GM15510 (cell line): Measurements from ENCODE around the gene CACYBP.

Experiments used
- POLR2A ChIP-seq: IDR thresholded peaks from 3 replicates; pipeline ENCODE4 v1.6.1; 2011; ENCODE audit warnings: borderline replicate concordance; ENCODE audit not compliant: insufficient read length; ENCODE audit errors: extremely low read depth

Gene CACYBP

GRCh38 chr1:175023043-175023921 is 23.5 kb downstream of the CACYBP start, which contains the start of gene MRPS14:
TSS of gene MRPS14 (minus strand) at chr1:175023425. CDS start at chr1:175023408, 17 bp downstream.
- TF ChIP-seq POLR2A = peak; percentile 84

GRCh38 chr1:175024773-175025172 is 25.0 kb downstream of the CACYBP start:
- no peak for TF ChIP-seq POLR2A

GRCh38 chr1:175033953-175034352 is 34.2 kb downstream of the CACYBP start:
- no peak for TF ChIP-seq POLR2A

GRCh38 chr1:175034775-175035174 is 35.0 kb downstream of the CACYBP start:
- no peak for TF ChIP-seq POLR2A

- no peak for TF ChIP-seq POLR2A
Measured at GRCh38 chr1:175035865-175036264, 36.1 kb downstream of the CACYBP start.

GRCh38 chr1:175036476-175036875 is 36.7 kb downstream of the CACYBP start:
- TF ChIP-seq POLR2A = no peak

GRCh38 chr1:175037416-175037815 is 37.7 kb downstream of the CACYBP start:
- TF ChIP-seq POLR2A = no peak

- TF ChIP-seq POLR2A = no peak
Measured at GRCh38 chr1:175040324-175040879, 40.7 kb downstream of the CACYBP start.

GRCh38 chr1:175042650-175043049 is 42.9 kb downstream of the CACYBP start:
- no peak for TF ChIP-seq POLR2A

- no peak for TF ChIP-seq POLR2A
Measured at GRCh38 chr1:175043824-175044223, 44.1 kb downstream of the CACYBP start.

- TF ChIP-seq POLR2A = no peak
Measured at GRCh38 chr1:175045097-175045496, 45.4 kb downstream of the CACYBP start.

- no peak for TF ChIP-seq POLR2A
Measured at GRCh38 chr1:175045519-175045918, 45.8 kb downstream of the CACYBP start.

GRCh38 chr1:175050992-175051391 is 51.2 kb downstream of the CACYBP start:
- TF ChIP-seq POLR2A = no peak

GRCh38 chr1:175054736-175055135 is 55.0 kb downstream of the CACYBP start:
- no peak for TF ChIP-seq POLR2A
